Activated T-cell treated with anti-CD3 and anti-CD28 coated beads for 24 hours (primary cell): ENCODE measurements around the gene RPL28.

Experiments used
- DNase-seq: peaks from one replicate; pipeline ENCODE4 v3.0.0-alpha.2; 2020; ENCODE audit warnings: low read depth

RPL28 gene

DNA sequence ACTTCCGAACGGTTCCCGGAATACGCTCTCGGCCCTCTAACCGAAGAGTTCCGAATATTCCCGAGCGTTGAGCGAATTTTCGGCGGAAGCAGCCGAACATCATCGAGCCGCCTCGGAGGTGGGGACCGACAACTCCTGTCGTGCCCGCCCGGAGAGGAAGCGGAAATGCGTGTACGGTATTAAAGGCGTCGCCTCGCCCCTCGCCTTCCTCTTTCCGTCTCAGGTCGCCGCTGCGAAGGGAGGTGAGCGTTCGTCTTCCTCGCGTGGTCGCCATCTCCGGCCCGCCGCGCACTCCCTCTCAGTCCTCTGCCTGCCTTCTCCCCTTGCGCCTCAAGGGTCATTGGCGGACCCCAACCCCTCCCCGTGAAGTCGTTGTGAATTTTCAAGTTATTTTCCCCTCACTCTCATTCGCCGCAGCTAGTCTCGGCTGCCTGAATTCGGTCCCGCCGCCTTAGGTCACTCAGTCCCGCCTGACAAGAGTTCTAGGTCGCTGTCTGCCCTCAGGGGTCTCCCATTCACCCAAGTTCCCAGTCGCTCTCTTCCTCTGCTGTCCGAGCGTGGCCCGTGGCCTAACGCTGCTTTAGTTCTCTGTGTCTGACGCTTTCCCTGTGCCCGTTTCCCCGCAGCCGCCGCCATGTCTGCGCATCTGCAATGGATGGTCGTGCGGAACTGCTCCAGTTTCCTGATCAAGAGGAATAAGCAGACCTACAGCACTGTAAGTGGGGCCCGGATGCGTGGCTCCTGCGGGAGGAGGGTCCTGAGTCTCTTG lies at the start of gene RPL28:
TSS of gene RPL28 (plus strand) at position 209 of the 769 bp plus-strand sequence. CDS start at position 635, 426 bp downstream.
- peak; percentile 99 for DNase-seq

DNA sequence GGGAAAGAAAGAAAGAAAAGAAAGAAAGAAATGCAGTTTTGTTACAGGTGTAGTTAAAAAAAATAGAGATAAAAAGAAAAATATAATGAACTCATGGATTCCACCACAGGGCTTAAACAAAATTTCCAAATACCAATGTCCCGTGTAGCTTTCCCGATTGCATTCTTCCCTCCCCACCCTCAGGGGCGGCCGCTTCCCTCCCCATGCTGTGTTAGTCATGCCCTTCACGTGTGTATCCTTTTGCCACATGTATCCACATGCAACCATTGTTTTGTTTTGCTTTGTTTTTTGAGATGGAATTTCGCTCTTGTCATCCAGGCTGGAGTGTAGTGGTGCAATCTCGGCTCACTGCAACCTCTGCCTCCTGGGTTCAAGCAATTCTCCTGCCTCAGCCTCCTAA lies 49.6 kb upstream of the RPL28 start:
- DNase-seq = no peak

- DNase-seq = peak; percentile 100
Measured at GRCh38 chr19:55339105-55339888, 46.4 kb upstream of the RPL28 start, which contains the start of gene KMT5C. Gene KMT5C (plus strand): TSS chr19:55339876. CDS start chr19:55341937, 2,061 bp downstream.

GRCh38 chr19:55339889-55340783 lies 45.6 kb upstream of the RPL28 start:
- no peak for DNase-seq

GRCh38 chr19:55340784-55341147 lies 45.0 kb upstream of the RPL28 start:
- DNase-seq = no peak

- DNase-seq = peak; percentile 52
Measured at GRCh38 chr19:55341171-55341588, 44.6 kb upstream of the RPL28 start.

DNA sequence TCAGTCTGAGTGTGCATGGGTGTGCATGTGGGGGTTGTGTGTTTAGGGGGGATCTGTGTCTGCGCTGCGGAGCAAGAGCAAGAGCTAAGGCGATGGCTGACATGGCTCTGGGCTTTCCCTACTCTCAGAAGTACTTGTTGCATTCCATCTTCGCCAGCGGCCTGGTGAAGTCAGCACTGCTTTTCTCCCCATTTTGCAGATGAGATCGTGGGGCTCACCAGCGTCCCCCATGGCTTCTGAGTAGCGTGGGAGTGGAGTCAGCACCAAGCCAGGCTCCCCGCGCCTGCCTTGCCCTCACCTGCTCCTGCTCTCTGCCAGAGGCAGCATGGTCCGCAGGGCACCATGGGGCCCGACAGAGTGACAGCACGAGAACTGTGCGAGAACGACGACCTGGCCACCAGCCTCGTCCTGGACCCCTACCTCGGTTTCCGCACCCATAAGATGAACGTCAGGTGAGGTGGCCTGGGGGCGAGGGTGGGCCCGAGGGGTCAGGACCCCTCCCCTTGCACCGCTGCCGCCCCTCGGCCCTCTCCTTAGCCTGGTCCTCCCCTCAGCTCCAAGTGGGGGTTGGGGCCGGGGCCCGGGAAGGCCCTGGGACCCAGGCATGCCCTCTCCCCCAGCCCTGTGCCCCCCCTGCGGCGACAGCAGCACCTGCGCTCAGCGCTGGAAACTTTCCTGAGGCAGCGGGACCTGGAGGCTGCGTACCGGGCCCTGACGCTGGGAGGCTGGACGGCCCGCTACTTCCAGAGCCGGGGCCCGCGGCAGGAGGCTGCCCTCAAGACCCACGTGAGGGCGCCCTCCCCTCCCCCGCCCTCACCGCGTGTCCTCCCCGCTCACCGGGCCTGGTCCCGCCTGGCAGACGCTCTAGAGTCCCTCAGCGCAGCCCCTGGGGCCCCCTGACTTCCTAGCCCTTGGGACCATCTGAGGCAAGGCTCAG lies 43.9 kb upstream of the RPL28 start:
- no peak for DNase-seq

- DNase-seq = no peak
Measured at GRCh38 chr19:55344444-55344843, 41.3 kb upstream of the RPL28 start.

DNA sequence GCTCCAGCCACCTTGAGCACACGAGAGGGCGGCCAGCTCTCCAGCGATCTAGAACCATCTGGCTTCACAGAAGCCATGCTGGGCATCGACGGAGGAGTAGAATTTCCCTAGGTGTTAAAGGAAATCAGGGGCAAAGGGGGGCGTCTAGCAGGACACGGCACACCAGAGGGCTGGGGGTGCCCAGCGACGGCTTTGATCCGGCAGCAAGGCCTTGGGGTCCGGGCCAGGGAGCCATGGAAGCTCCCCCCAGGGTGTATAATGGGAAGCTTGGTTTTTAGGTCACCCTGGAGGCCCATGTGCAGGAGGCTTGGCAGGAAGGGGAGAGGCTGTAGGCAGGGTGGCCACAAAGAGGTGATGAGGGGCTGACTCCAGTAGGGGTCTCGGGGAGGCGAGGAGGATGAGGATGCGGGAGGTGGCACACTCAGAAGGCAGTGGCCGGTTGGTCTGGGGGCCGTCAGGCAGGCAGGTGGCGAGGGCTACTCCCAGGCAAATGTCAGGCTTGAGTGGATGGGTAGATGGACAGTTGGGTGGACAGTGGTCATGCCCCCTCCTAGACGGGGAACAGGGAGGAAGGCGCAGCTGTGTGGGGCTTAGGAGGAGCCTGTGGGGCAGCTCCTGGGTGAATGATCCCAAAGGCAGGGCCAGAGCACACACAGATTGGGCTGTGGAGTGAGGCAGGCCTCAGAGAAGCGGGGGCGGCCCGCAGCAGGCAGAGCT lies 40.5 kb upstream of the RPL28 start:
- DNase-seq = no peak

DNA sequence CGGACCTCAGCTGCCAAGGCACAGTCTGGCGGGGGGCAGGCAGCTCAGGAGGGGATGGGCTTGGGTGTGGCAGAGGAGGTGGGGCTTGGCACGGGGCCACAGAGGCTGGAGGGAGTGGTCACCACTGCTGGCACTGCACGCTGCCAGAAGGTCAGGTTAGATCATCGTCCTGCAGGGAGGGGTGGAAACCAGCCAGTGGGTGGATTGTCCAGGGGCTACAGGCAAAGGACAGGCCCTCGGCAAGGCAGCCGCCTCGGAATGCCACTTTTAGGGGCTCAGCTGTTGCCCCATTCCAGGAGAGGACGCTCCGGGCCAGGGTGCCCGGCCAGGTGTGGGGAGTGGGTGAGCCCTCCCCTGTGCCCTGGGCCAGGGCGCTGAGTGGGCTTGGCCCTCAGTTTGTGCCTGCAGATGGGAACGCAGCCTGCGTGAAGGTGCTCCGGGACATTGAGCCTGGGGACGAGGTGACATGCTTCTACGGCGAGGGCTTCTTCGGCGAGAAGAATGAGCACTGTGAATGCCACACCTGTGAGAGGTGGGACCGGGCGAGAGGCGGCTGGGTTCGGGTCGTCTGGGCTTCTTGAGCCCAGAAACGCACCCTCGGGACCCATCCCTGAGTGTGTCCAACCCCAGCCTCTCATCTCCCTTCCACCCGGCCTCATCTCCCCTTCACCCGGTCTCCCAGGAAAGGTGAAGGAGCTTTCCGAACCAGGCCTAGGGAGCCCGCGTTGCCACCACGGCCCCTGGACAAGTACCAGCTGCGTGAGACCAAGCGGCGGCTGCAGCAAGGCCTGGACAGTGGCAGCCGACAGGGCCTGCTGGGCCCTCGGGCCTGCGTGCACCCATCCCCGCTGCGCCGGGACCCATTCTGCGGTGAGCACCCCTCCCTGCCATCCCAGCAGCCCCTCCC lies 39.7 kb upstream of the RPL28 start:
- no peak for DNase-seq

- DNase-seq = no peak
Measured at GRCh38 chr19:55346725-55347441, 38.8 kb upstream of the RPL28 start.

DNA sequence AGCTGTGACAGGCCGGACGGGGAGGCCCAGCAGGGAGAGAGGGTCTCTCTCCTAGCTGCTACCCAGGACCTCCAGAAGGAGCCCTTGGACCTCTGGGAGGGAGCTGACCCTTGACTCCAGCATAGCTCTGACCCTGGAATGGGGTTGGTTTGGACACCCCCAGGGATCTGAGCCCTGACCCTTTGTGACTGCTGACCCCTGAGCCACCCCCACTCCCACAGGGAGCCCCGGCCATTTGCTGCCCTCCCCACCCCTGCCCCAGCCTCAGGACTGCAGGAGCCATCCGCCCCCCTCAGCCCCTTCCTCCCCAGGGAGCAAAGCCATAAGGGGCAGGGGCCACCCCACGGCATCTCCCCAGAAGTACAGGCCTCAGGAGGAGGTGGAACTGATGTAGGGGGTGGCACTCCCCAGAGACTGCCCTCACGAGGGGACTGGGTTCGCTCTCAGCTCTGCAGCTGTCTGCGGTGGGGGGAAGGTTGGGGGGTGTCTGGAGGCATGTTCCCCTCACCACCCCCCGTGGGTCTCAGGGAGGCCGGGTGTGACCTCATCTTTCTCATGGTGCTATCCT lies 38.2 kb upstream of the RPL28 start:
- DNase-seq = no peak

DNA sequence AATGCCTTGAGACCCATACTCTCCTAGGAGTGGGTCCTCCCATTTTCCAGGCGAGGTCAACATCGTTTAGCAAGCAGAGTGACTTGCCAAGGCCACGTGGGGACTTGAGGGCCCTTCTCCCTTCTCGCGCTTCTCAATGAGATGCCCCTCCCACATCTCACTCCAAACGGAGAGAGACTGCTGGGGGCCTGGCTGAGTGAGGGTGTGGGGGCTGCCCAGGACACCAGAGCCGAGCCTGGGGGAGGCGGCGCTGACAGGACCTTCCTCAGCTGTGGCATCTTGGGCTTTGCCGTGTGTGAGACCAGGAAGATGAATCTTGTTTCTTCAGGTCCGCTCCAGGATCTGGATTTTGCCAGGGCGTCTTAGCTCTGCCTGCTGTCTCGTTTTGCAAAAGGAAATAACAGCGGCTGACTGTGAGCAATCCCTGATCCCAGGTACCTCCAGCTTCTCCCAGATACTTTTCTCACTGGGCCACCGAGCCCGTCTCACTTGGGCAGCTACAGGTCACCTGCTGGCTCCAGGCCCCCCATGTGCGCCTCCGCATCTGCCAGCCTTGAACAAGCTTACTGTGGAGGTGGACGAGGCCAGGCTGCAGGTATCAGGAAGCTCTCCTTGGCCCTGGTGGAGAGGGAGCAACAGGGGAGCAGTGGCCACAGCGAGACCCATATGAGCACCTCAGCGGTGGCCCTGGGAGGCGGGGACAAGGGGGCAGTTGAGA lies 37.3 kb upstream of the RPL28 start:
- no peak for DNase-seq

DNA sequence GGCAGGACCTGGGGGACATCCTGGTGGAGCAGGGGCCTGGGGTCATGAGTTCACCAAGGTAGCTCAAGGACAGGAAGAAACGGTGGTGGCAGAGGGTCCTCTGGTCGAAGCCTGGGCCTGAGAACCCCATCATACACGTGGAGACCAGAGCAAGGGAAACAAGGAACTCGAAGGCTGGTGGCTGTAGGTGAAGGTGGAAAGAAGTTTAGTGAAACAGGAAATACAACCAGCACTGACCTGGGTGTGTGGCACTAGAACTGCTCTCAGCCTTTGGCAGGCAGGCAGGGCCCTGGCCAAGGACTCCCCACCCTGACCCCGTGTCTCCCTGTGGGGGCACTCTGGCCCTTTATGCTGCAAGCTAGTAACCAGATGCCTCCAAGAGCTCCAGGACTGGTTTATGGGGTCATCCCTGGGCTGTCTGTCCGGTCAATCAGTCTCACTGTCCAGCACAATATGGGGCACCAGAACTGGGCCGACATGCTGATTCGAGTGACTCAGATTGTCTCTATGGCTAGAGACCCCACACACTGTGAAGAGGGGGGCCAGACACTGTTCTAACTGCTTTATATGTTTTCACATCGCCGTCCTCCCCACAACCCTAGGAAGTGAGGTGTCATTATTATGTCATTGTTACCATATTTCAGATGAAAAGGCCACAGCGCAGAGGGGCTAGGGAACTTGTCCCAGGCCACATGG lies 35.0 kb upstream of the RPL28 start:
- no peak for DNase-seq

DNA sequence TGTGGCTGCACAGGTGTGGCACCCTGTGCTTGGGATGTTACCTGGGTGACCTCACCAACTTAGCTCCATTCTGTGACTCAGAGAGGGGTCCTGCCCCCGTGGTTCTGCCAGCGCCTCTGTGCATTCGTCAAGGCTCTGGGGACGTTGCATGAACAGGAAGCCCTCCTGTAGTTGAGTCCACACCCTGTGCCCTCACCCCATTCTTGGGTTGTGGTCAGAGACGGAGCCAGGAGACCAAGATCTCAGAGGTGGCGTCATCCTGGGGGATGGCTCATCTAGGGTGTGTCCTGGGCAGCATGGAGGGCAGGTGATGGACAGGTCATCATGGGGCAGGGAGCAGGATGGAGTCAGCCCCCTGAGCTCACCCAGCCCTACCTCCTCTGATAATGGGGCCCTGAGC lies 33.7 kb upstream of the RPL28 start:
- no peak for DNase-seq

DNA sequence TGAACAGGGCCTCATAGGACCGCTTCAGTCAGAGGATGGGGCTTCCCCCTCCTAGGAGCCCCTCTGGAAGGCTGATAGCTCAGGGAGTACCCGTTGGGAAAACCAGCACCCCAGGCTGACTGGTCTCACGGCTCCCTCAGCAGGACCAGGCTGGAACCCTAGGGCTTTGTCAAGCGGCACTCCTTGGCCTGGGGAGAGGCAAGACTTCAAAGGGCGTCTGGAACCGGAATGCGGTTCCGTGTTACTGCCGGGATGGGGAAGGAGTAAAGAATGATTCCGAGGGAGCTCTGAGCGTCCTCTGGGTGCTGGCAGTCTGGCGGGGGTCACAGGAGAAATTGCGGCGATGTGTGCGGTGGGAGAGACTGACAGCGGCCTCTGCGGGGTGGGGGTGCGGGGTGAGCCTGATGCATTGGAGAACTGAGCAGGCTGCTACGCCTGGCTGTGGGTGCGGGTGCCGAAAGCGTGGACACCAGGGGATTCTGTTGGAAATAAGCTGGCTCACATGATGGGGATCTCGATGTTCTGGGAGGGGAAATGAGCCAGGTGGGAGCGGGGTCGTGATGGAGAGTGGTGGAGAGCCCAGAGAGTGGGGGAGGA lies 33.1 kb upstream of the RPL28 start:
- no peak for DNase-seq

DNA sequence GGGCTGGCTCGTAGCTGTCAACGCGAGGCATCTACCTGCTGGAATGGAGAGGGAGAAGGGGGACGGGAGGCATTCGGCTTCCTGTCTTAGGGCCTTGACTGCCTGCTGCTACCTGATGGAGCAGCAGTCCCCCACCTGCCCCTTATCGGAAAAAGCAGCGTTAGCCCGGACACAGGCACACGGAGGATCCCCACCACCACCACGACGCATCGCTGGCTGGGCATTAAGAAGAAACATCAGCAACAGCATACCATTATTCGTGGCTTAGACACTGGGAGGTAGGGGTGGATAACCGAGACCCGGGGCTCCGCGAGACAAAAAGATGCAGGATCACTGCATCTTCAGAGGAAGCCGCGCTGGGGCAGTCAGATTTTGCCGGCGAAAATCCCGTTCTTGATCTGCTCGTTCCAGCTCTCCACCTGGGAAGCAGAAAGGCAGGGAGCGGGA lies 32.4 kb upstream of the RPL28 start:
- DNase-seq = no peak
